Mesothelial cell of epicardium (in vitro differentiated cells): ENCODE data around the gene RD3L. TPM values are rescaled to one million over a fixed set of nuclear protein-coding genes. Genes with fewer than 3 reads are reported as not detected.
"Not testable (repeated sequence)": the region's sequence is repeated elsewhere in the genome, so short reads cannot be mapped to it uniquely, and the experiment has no call there.

ENCODE experiments used
- DNase-seq, 2 experiments: peaks; one replicate each; pipeline ENCODE4 v3.0.0; 2021; ENCODE audit warnings: low spot score in 2 of 2; ENCODE audit not compliant: unreplicated experiment in 2 of 2
- H3K27ac Mint-ChIP-seq: 2 replicates; pipeline ENCODE4 v1.8.0; 2021; ENCODE audit warnings: mixed read lengths
- H3K27me3 Mint-ChIP-seq: 2 replicates; pipeline ENCODE4 v1.8.0; 2021; ENCODE audit warnings: low read depth, mixed read lengths
- H3K36me3 Mint-ChIP-seq: 2 replicates; pipeline ENCODE4 v1.8.0; 2021; ENCODE audit warnings: mixed read lengths
- H3K4me1 Mint-ChIP-seq: 2 replicates; pipeline ENCODE4 v1.8.0; 2021; ENCODE audit warnings: mixed read lengths
- H3K4me3 Mint-ChIP-seq: 2 replicates; pipeline ENCODE4 v1.8.0; 2021; ENCODE audit warnings: mild to moderate bottlenecking, moderate library complexity, mixed read lengths
- H3K9me3 Mint-ChIP-seq: 2 replicates; pipeline ENCODE4 v1.8.0; 2021; ENCODE audit warnings: mixed read lengths
- total RNA-seq: library from RNA; stranded (reverse); gene quantifications from 3 replicates; pipeline ENCODE4 v1.2.1, GENCODE V29; 2021
- TF ChIP-seq, protein P1 (sequence below): fragments of 200-600 bp; sonication (generic); IDR thresholded peaks from one replicate; pipeline ENCODE4 v1.5.0; 2021; ENCODE audit warnings: antibody characterized with exemption; ENCODE audit not compliant: unreplicated experiment

The RD3L gene
- total RNA-seq, 1 donor from 2014 or later, result not detected

DNA sequence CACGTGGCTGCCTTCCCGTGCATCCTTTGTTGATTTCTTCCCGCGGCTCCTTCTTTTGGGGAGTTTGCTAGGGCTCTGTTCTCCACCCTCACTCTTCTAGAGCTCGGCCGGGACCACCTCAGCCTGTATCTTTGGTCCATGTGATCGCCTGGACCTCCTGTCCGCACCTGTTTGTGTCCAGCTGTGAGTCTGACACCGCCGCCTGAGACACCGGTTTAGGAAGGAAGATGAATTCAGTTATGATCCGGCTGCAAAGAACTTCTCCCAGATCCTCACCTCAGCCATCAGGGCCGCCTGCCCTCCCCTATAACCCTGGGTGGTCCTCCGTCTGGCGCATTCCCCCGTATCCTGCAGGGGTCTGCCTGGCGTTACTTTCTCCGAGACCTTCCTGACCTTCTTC lies 14.8 kb downstream of the RD3L start:
- no peaks in the 10 kb centered on the region for H3K36me3 Mint-ChIP-seq
- H3K4me3 Mint-ChIP-seq, result no peak overlapping the region
- TF ChIP-seq, protein P1, sequence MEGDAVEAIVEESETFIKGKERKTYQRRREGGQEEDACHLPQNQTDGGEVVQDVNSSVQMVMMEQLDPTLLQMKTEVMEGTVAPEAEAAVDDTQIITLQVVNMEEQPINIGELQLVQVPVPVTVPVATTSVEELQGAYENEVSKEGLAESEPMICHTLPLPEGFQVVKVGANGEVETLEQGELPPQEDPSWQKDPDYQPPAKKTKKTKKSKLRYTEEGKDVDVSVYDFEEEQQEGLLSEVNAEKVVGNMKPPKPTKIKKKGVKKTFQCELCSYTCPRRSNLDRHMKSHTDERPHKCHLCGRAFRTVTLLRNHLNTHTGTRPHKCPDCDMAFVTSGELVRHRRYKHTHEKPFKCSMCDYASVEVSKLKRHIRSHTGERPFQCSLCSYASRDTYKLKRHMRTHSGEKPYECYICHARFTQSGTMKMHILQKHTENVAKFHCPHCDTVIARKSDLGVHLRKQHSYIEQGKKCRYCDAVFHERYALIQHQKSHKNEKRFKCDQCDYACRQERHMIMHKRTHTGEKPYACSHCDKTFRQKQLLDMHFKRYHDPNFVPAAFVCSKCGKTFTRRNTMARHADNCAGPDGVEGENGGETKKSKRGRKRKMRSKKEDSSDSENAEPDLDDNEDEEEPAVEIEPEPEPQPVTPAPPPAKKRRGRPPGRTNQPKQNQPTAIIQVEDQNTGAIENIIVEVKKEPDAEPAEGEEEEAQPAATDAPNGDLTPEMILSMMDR, result no peak
- no peak overlapping the region for H3K27ac Mint-ChIP-seq
- no peaks in the 10 kb centered on the region for H3K9me3 Mint-ChIP-seq
- peaks cover 12% of the 10 kb centered on the region for H3K27me3 Mint-ChIP-seq
- H3K4me1 Mint-ChIP-seq, result peaks cover 14% of the 10 kb centered on the region
- no peak for DNase-seq

DNA sequence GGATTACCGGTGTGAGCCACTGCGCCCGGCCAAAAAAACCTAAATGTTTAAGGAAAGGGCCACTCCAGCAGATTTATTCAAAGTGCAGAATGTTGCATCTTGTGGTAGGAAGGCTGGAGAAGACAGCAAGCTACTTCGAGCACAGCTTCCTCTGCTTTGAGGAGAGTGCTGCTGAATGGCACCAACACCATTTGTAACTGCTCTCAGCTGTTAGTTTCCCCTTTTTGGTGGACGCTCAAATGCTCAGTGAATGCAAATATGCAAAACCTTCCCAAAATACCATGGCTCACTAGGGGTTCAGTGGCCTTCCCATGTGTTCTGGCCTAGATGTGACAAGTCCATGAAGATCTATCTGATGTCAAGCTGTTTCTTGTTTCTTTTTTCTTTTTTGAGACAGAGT lies 17.0 kb downstream of the RD3L start:
- H3K27me3 Mint-ChIP-seq, result peaks cover 7% of the 10 kb centered on the region
- H3K27ac Mint-ChIP-seq, result no peak overlapping the region
- no peak for DNase-seq
- H3K9me3 Mint-ChIP-seq, result no peaks in the 10 kb centered on the region
- H3K4me3 Mint-ChIP-seq, result no peak overlapping the region
- H3K4me1 Mint-ChIP-seq, result peaks cover 20% of the 10 kb centered on the region
- H3K36me3 Mint-ChIP-seq, result no peaks in the 10 kb centered on the region
- TF ChIP-seq, protein P1, result no peak

DNA sequence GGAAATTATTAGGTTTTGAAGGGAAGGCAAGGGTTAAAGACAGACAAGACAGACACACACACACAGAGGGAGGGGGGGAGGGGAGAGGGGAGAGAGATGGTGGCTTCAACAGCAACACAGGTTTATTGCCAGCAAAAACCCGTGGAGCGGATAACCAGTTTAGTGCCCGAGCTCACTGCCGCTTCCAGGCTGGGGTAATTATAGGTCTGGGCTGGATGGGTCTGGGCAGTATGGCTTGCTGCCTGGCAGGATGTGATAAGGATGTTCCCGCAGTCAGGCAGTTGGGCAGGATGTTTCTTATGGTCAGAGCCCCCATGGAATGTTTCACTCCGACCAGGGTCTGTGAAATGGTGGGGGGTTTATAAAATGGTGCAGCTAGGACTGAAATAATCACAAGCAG lies 18.5 kb downstream of the RD3L start:
- H3K4me3 Mint-ChIP-seq, result no peak overlapping the region
- H3K27me3 Mint-ChIP-seq, result peaks cover 7% of the 10 kb centered on the region
- no peak overlapping the region for H3K27ac Mint-ChIP-seq
- H3K9me3 Mint-ChIP-seq, result no peaks in the 10 kb centered on the region
- TF ChIP-seq, protein P1, result no peak
- no peak for DNase-seq
- H3K36me3 Mint-ChIP-seq, result no peaks in the 10 kb centered on the region
- H3K4me1 Mint-ChIP-seq, result peaks cover 20% of the 10 kb centered on the region

DNA sequence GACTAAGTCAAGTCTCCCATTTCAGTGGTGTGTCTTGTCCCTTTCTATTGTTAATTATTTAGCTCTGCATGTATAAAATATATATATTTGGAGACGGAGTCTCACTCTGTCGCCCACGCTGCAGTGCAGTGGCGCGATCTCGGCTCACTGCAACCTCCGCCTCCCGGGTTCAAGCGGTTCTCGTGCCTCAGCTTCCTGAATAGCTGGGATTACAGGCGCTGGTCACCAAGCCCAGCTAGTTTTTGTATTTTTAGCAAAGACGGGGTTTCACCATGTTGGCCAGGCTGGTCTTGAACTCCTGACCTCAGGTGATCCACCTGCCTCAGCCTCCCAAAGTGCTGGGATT lies 20.5 kb downstream of the RD3L start:
- not testable (repeated sequence) for DNase-seq, H3K9me3 Mint-ChIP-seq, H3K27me3 Mint-ChIP-seq, H3K27ac Mint-ChIP-seq, H3K36me3 Mint-ChIP-seq
- Mint-ChIP-seq H3K4me3 (peak overlapping the region; percentile 91), H3K4me1 (peaks cover 20% of the 10 kb centered on the region)

DNA sequence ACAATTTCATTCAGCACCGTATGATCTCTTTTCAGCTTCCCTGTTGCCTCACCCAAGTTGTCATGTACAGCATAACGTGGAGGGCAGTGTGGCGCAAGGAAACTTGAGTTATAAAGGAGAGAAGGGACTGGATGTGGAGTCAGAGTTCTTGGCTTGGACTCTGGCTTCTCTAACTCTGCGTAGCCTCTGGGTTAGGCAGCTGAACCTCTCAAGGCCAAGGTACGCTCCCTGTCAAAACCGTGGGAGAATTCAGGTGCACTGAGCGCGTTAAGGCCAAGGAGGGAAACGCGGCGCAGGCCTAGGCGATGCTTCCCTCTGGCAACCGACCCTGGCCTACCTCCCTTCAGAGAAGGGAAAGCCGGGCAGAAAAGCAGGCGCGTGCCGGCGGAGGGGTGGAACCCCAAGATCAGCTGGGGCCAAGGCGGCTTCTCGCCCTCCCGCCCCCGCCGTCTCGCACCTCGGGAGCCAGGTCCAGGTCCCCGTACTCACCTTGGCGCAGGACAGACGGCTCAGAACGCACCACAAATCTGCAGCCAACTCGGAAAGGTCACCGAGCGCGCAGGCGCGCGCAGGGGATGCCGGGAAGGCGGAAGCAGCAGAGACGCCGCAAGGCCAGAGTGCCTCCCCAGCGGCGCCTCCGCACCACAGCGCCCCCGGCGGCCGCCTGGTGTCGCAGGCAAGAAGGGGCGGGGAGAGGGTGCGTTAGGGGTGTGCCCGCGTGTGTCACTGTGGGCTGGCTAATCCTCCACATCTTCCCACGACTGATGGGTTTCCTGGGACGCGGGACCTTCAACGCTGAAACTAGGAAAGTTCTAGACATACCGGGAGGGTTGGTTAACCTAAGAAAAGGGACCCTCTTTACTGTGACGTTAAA lies 21.1 kb downstream of the RD3L start:
- no peaks in the 10 kb centered on the region for H3K9me3 Mint-ChIP-seq
- peak overlapping the region; percentile 93 for H3K27ac Mint-ChIP-seq
- H3K36me3 Mint-ChIP-seq, result no peaks in the 10 kb centered on the region
- DNase-seq, result peak; percentile 91 to 95
- TF ChIP-seq, protein P1, result peak; percentile 91
- H3K4me1 Mint-ChIP-seq, result peaks cover 20% of the 10 kb centered on the region
- H3K27me3 Mint-ChIP-seq, result peaks cover 7% of the 10 kb centered on the region
- H3K4me3 Mint-ChIP-seq, result peak overlapping the region; percentile 91

DNA sequence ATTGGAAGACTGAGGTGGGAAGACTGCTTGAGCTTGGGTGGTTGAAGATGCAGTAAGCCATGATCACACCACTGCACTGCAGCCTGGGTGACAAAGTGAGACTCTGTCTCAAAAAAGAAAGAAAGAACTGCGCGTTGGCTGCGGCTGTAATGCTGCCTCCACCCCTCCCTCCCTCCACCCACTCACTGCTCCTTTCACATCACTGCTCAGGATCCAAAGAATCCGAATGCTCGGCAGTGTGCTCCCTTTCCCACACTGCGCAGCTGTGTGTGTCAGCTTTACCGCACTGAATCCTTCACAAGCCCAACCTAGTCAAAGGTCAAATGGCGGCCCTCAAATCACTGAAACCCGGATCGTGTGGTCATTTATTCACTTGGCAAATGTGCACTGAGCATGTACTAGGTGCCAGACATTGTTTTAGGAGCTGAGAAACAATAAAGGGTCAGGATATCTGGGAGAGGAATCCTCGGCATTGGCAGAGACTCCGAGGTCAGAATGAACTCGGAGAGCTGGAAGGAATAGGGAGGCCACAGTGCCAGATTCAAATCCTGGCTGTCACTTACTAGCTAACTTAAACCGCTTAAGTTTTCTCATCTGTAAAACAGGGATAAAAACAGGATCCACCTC lies 25.6 kb downstream of the RD3L start:
- TF ChIP-seq, protein P1, result no peak
- H3K4me3 Mint-ChIP-seq, result no peak overlapping the region

More for the DNA sequence above, 25.6 kb downstream of the RD3L start:
- no peaks in the 10 kb centered on the region for H3K27me3 Mint-ChIP-seq
- peaks cover 6% of the 10 kb centered on the region for H3K4me1 Mint-ChIP-seq
- H3K36me3 Mint-ChIP-seq, result peaks cover 19% of the 10 kb centered on the region
- H3K9me3 Mint-ChIP-seq, result no peaks in the 10 kb centered on the region
- DNase-seq, result no peak
- H3K27ac Mint-ChIP-seq, result no peak overlapping the region
